ENCODE results near the gene POC1B.

The POC1B gene

GRCh38 chr12:89418228-89418910, 107.5 kb downstream of the POC1B start:
- no peak for DNase-seq (ENCODE audit: low spot score)

GRCh38 chr12:89417246-89417977, 108.4 kb downstream of the POC1B start:
- no peak for DNase-seq (ENCODE audit: low spot score)

GRCh38 chr12:89416049-89416792, 109.6 kb downstream of the POC1B start:
- DNase-seq (ENCODE audit: low spot score), result no peak

DNA sequence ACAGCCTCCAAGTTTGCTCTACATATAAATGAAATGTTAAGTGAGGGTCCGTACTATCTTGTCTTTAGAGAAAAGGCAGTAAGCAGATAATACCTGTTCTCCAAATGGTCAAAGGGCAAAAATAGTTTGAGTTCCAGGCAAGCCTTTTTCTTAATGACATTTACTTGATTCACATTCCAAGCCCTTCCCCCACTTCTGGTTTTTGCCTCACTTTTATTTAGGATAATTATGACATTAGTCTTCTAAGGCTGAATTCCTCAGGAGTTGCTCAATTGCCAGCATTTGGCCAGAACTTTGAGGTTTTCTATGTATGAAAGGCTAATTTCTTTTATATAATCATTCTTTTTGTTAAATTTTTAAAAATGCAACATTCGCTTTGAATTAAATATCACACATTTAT, 111.0 kb downstream of the POC1B start:
- DNase-seq (ENCODE audit: low spot score), result no peak

DNA sequence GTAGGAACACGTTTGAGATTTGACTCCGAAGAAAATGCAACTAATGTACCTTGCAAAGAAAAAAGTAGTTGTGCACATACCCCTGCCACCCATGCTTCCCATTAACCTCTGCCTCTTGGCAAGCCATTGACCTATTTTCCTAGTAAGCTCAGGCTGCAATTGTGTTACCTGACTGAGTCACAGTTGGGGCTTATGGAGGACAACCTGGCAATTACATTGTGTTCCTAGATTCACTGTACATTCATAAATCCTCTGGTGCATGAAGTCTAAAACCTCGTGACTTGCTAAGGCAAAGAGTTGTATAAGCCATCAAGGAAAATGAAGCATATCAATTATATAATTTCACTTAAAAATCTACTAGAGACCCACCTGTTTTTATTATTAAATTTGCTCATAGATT, 111.5 kb downstream of the POC1B start:
- no peak for DNase-seq (ENCODE audit: low spot score)

DNA sequence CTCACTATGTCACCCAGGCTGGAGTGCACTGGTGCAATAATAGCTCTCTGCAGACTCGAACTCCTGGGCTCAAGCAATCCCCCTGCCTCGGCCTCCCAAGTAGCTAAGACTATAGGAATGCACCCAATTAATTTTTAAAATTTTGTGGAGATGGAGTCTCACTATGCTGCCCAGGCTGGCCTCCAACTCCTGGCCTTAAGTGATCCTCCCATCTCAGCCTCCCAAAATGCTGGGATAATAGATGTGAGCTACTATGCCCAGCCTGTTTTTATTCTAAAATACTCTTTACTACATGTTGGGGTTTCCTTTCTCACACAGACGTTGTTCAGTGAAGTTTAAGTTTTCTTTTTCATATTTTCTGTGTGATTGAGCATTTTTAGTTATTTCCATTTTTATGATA, 112.6 kb downstream of the POC1B start:
- DNase-seq (ENCODE audit: low spot score), result no peak

GRCh38 chr12:89412665-89413064, 113.2 kb downstream of the POC1B start:
- DNase-seq (ENCODE audit: low spot score), result no peak

DNA sequence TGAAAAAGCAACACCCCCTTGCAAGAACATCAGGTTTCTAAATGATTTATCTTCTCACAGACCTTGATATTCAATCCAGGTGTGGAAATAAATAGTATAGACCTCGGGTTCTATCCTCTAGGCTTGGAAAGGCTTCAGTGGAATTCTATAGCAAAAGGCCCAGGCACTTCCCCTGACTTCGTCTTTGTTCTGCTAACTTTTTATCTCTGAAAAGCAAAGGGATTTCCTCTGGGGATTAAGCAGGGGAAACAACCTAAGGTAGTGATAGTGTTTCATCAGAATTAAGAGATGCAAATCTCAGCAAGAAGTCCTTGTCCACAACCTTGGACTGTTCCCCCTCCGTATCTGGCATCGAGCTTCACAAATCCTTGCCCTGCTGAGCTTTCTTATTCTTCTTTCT, 114.0 kb downstream of the POC1B start:
- no peak for DNase-seq (ENCODE audit: low spot score)

DNA sequence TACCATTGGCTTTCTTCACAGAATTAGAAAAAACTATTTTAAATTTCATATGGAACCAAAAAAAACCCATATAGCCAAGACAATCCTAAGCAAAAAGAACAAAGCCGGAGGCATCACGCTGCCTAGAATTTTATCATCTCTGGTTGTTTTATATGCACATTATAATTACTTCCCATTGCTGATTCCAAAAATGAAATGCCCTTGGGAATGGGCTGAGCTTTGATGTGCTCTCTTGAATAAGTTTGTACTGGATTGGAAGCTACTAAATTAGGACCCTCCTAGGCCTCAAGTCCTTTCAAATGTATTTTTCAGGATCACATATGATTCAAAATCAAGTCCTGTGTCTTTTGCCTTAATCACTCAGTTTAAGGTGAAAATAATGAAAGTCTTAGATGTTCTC, 114.6 kb downstream of the POC1B start:
- no peak for DNase-seq (ENCODE audit: low spot score)

DNA sequence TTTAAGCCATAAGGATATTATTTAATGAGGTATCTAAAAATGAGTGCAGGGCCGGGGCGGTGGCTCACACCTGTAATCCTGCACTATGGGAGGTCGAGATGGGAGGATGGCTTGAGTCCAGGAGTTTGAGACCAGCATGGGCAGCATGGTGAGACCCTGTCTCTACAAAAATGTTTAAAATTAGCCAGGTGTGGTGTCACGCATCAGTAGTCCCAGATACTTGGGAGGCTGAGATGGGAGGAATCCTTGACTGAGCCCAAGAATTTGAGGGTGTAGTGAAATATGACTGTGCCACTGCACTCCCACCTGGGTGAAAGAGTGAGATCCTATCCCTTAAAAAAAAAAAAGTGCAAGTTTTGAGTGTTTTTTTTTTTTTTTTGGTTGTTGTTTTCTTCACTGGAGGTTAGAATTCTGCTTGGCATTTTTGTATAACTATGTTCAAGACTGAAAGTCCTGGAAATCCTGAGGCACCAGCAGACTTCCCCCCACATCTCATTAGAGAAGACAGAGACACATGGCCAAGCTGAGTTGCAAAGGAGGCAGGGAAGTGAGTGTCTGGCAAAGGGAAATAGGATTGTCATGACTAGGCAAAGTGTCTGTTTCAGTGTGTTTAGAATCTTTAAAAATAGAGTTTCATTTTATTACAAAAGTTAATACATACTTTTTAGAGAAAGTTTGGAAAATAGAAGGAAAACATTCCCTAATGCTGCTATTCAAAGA, 120.1 kb downstream of the POC1B start:
- no peak for DNase-seq (ENCODE audit: low spot score)

- no peak for DNase-seq (ENCODE audit: low spot score)
Measured at GRCh38 chr12:89401433-89402058, 124.3 kb downstream of the POC1B start.

DNA sequence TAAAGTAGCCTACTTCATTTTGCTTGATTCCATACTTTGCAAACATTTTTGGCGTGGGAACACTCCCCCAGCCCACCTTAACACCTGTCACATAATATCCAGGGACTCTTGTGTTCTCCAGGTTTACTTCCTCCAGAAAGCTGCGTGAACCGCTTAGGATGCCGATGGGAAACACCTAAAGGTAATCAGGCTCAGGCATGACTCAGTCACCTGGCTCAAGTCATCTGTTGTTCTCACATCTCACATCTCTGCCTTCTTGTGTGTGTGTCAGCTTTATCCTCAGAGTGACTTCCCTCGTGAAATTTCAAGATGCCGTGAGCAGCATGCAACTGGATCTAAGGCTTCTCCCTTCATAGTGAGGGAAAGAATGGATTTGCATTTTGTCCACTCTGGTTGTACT, 125.4 kb downstream of the POC1B start:
- DNase-seq (ENCODE audit: low spot score), result no peak

GRCh38 chr12:89395712-89396111, 130.1 kb downstream of the POC1B start:
- DNase-seq (ENCODE audit: low spot score), result no peak

- DNase-seq (ENCODE audit: low spot score), result no peak
Measured at GRCh38 chr12:89393551-89394121, 132.2 kb downstream of the POC1B start.

GRCh38 chr12:89392391-89392790, 133.5 kb downstream of the POC1B start:
- DNase-seq (ENCODE audit: low spot score), result no peak

- DNase-seq (ENCODE audit: low spot score), result no peak
Measured at GRCh38 chr12:89391726-89392336, 134.0 kb downstream of the POC1B start.

DNA sequence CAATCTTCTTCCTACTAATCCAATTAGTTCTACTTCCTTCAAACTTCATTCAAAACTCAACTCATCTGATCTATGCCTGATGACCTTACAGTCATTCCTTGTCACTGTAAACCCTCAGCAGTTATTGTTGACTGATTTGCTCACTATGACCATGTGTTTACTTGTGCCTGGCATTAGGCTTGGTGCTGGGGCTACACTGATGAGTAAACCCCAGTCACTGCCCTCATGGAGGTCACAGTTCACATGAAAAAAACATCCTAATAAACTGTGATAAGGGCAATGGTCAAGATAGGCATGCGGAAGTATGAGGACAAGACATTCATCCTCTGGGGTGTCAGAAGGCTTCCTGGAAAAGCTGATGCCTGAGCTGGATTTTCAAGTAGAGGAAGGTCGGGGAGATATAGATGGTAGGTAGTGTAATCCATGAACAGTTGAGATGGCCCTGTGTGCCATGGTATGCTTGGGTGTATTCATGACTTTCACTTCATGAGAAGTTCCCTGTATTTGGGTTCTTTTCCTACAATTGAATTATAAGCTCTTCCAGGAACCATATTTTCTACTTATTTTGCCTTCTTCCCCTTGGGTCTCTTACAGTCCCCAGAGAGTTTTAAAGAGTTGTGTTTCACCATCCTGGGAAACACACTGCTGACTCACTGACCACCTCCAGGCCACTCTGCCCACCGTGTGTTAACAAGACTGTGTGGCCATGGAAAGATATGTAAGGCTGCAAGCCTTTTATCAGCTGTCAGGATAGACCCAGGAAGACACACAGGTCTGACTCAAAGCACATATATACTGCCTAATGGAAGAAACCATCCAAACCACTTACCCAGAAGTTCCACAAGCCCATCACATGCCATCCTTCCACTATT, 134.8 kb downstream of the POC1B start:
- DNase-seq (ENCODE audit: low spot score), result no peak

- no peak for DNase-seq (ENCODE audit: low spot score)
Measured at GRCh38 chr12:89389755-89390661, 135.8 kb downstream of the POC1B start.

GRCh38 chr12:89386138-89386537, 139.7 kb downstream of the POC1B start:
- DNase-seq (ENCODE audit: low spot score), result no peak

All from germinal center (tissue), 1 donor.